Loucy (cell line): ENCODE measurements around the gene GNB1.

Source experiments
- EZH2phosphoT487 ChIP-seq: fragments of 200-600 bp; IDR thresholded peaks from 2 replicates; pipeline ENCODE4 v1.6.1; 2018; ENCODE audit warnings: antibody characterized with exemption, mild to moderate bottlenecking, moderate library complexity, borderline replicate concordance
- TF ChIP-seq, protein P1 (sequence below): fragments of 200-600 bp; sonication (generic); conservative IDR thresholded peaks from 2 replicates; pipeline ENCODE4 v1.5.1; 2014; ENCODE audit warnings: mild to moderate bottlenecking, antibody characterized with exemption, low read length

DNA sequence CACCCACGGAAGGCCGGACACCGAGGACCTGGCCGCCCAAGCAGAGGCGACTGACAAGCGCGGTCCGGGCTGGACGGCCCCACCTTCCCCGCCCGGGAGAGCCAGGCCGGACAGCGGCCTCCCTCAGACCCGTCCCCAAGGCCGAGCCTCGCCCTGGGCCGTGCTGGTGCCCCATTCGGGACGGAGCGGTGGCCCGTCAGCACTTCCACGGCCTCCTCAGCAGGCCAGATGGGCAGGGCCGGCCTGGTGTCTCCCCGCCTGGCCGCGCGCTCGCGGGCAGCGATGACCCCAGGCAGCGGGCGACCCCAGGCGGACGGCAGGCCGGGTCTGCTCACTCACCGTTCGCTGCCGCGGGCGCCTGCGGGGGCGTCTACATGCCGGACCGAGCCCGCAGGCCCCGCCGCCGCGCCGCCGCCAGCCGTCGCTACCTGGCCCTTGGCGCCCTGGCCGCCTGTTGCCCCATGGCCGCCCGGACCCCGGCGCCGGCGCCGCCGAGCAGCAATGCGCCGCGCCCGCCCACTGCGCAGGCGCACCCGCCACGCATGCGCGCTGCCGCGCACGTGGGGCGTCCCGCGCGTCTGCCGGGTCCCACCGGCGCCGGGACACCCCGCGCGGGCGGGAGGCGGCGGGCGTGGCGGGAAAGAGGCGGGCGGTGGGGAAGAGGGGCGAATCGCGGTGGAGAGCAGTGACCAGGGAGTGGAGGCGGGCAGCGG, 112.8 kb downstream of the GNB1 start, which contains the start of gene NADK:
- TF ChIP-seq, protein P1, sequence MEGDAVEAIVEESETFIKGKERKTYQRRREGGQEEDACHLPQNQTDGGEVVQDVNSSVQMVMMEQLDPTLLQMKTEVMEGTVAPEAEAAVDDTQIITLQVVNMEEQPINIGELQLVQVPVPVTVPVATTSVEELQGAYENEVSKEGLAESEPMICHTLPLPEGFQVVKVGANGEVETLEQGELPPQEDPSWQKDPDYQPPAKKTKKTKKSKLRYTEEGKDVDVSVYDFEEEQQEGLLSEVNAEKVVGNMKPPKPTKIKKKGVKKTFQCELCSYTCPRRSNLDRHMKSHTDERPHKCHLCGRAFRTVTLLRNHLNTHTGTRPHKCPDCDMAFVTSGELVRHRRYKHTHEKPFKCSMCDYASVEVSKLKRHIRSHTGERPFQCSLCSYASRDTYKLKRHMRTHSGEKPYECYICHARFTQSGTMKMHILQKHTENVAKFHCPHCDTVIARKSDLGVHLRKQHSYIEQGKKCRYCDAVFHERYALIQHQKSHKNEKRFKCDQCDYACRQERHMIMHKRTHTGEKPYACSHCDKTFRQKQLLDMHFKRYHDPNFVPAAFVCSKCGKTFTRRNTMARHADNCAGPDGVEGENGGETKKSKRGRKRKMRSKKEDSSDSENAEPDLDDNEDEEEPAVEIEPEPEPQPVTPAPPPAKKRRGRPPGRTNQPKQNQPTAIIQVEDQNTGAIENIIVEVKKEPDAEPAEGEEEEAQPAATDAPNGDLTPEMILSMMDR = no peak
- no peak for TF ChIP-seq EZH2phosphoT487
